K562 (cell line): ENCODE data around the gene SRSF1. TPM values are rescaled to one million over a fixed set of nuclear protein-coding genes. Genes with fewer than 3 reads are reported as not detected.

Experiments
- ATAC-seq: fragments of 200-7000 bp; cut with Tn5 transposase; 3 replicates; pipeline ENCODE4 v1.9.1; 2020; ENCODE audit warnings: moderate library complexity
- BruUV-seq: library from RNA; stranded (reverse); fragments of 400-500 nt; replicated peaks from 2 replicates; lab custom pipeline; 2021; lab: Mats Ljungman, UMichigan
- CTCF ChIA-PET: fragments of 300-600 bp; formaldehyde crosslinking; extraction: SDS; loops from one replicate; lab custom pipeline; 2021; ENCODE audit warnings: low intra/inter-chr PET ratio; lab: Yijun Ruan, JAX
- POLR2A ChIA-PET: fragments of 300-600, 350-650 bp; sonication (Branson Sonifier 250); formaldehyde crosslinking; extraction: SDS; loops from one replicate; lab custom pipeline; 2021; ENCODE audit warnings: antibody characterized with exemption, inconsistent platforms; lab: Yijun Ruan, JAX
- DNase-seq, 4 experiments: peaks; one replicate each; pipeline versions ENCODE4 v3.0.0 to v3.0.0-alpha.2; 2011 to 2018; ENCODE audit warnings: low spot score in 3 of 4, mixed read lengths in 3 of 4; ENCODE audit errors: extremely low read depth in 1 of 4
- FAIRE-seq: peaks from 2 replicates; lab custom pipeline; 2011; peaks lifted over from hg19 to GRCh38; lab: Jason Lieb, UNC
- H2AFZ ChIP-seq: 2 replicates; pipeline ENCODE4 v1.6.0; 2011; ENCODE audit warnings: low read depth, low read length, control low read depth, inconsistent platforms
- H3K27ac ChIP-seq: fragments of 200-600 bp; 3 replicates; pipeline ENCODE4 v1.8.0; 2011; ENCODE audit warnings: low read depth, mild to moderate bottlenecking, control low read depth, inconsistent platforms, low read length, moderate library complexity, mixed read lengths; ENCODE audit errors: extremely low read depth
- H3K27me3 ChIP-seq, 2 experiments: fragments of 300-600 bp in 1 of 2; 2 replicates in 1 of 2; 3 replicates in 1 of 2; pipeline versions ENCODE4 v1.6.0 to v1.8.0; 2011; ENCODE audit warnings: inconsistent platforms in 2 of 2, low read length in 2 of 2, mild to moderate bottlenecking in 1 of 2, mixed read lengths in 1 of 2, moderate library complexity in 1 of 2; ENCODE audit not compliant: control insufficient read depth in 2 of 2, insufficient read depth in 2 of 2
- H3K36me3 ChIP-seq: fragments of 300-600 bp; 3 replicates; pipeline ENCODE4 v1.8.0; 2011; ENCODE audit warnings: mild to moderate bottlenecking, low read length, inconsistent platforms; ENCODE audit not compliant: control insufficient read depth, insufficient read depth
- H3K4me1 ChIP-seq, 2 experiments: fragments of 200-600 bp in 1 of 2; replicated peaks in 1 of 2; 2 replicates in 1 of 2; 3 replicates in 1 of 2; pipeline versions ENCODE4 v1.5.1 to v1.8.0; 2011; ENCODE audit warnings: inconsistent platforms in 2 of 2, low read length in 2 of 2, mild to moderate bottlenecking in 1 of 2, mixed read lengths in 1 of 2, moderate library complexity in 1 of 2; ENCODE audit not compliant: control insufficient read depth in 2 of 2, insufficient read depth in 2 of 2
- H3K4me2 ChIP-seq: 2 replicates; pipeline ENCODE4 v1.6.1; 2011; ENCODE audit warnings: low read length, control low read depth, inconsistent platforms, mixed read lengths; ENCODE audit not compliant: insufficient read depth
- H3K4me3 ChIP-seq: fragments of 200-600 bp; sonication (generic), shearing (Covaris generic); 2 replicates; pipeline ENCODE4 v1.5.1; 2016; ENCODE audit warnings: control low read depth, inconsistent platforms
- H3K79me2 ChIP-seq: fragments of 200-600 bp; 3 replicates; pipeline ENCODE4 v1.8.0; 2011; ENCODE audit warnings: low read length, inconsistent platforms; ENCODE audit not compliant: control insufficient read depth, insufficient read depth
- H3K9ac ChIP-seq, 2 experiments: 2 replicates each; pipeline versions ENCODE4 v1.6.0 to v1.6.1; 2011; ENCODE audit warnings: low read depth in 2 of 2, low read length in 2 of 2, control low read depth in 1 of 2, inconsistent platforms in 1 of 2, mild to moderate bottlenecking in 1 of 2, mixed read lengths in 1 of 2; ENCODE audit not compliant: insufficient read depth in 1 of 2
- H3K9me1 ChIP-seq: one replicate; pipeline ENCODE4 v1.6.0; 2011; ENCODE audit warnings: inconsistent platforms, mild to moderate bottlenecking, low read length, moderate library complexity; ENCODE audit not compliant: control insufficient read depth, insufficient read depth
- H3K9me3 ChIP-seq: replicated peaks from 2 replicates; pipeline ENCODE4 v1.5.1; 2011; ENCODE audit warnings: low read depth, low read length, inconsistent platforms; ENCODE audit not compliant: control insufficient read depth, insufficient read depth
- H4K20me1 ChIP-seq: replicated peaks from 2 replicates; pipeline ENCODE4 v1.6.1; 2011; ENCODE audit warnings: low read length, inconsistent platforms, mixed read lengths; ENCODE audit not compliant: control insufficient read depth, insufficient read depth
- BHLHE40 ChIP-seq: IDR thresholded peaks from 2 replicates; pipeline ENCODE4 v1.6.1; 2011; ENCODE audit warnings: low read length, improper control_type of control experiment
- CBFB ChIP-seq: sonication (generic); formaldehyde crosslinking; IDR thresholded peaks from 2 replicates; pipeline ENCODE4 v1.4.0; 2020; ENCODE audit warnings: mild to moderate bottlenecking, missing genetic modification reagents
- CBX2 ChIP-seq: fragments of 200-600 bp; sonication (generic); IDR thresholded peaks from one replicate; pipeline ENCODE4 v1.6.1; 2012; ENCODE audit warnings: mild to moderate bottlenecking, low read length, inconsistent platforms; ENCODE audit not compliant: insufficient read depth, poor library complexity, severe bottlenecking
- CBX8 ChIP-seq: fragments of 200-600 bp; sonication (generic); IDR thresholded peaks from 2 replicates; pipeline ENCODE4 v1.6.1; 2012; ENCODE audit warnings: borderline replicate concordance, mixed run types, low read depth, mild to moderate bottlenecking, moderate library complexity, mixed read lengths, low read length, control low read depth, inconsistent platforms; ENCODE audit not compliant: poor library complexity, severe bottlenecking; ENCODE audit errors: extremely low read depth
- GTF2F1 ChIP-seq: IDR thresholded peaks from 2 replicates; pipeline ENCODE4 v1.6.1; 2011; ENCODE audit warnings: low read depth, low read length, improper control_type of control experiment
- HDAC6 ChIP-seq: IDR thresholded peaks from 2 replicates; pipeline ENCODE4 v1.6.1; 2012; ENCODE audit warnings: low read depth, mild to moderate bottlenecking, control low read depth, inconsistent platforms, low read length, moderate library complexity
- MED1 ChIP-seq: sonication (generic); formaldehyde crosslinking; IDR thresholded peaks from 2 replicates; pipeline ENCODE4 v1.8.1; 2023; ENCODE audit warnings: missing genetic modification reagents, borderline replicate concordance
- PHTF2 ChIP-seq: fragments of 250-450 bp; sonication (Bioruptor Pico); IDR thresholded peaks from 2 replicates; pipeline ENCODE4 v1.5.0; 2021; ENCODE audit warnings: mild to moderate bottlenecking
- POU5F1 ChIP-seq: fragments of 150-350 bp; IDR thresholded peaks from 2 replicates; pipeline ENCODE4 v1.6.1; 2014; ENCODE audit warnings: borderline replicate concordance, low read length, low read depth, mild to moderate bottlenecking; ENCODE audit not compliant: partially characterized antibody
- PTRF ChIP-seq: fragments of 450-650 bp; IDR thresholded peaks from 2 replicates; pipeline ENCODE4 v1.6.1; 2016; ENCODE audit warnings: mild to moderate bottlenecking, missing genetic modification characterization, missing compliant biosample characterization
- ZKSCAN3 ChIP-seq: fragments of 250-450 bp; sonication (Bioruptor Pico); IDR thresholded peaks from 2 replicates; pipeline ENCODE4 v1.4.0; 2020
- ZNF121 ChIP-seq: sonication (generic); formaldehyde crosslinking; conservative IDR thresholded peaks from 2 replicates; pipeline ENCODE4 v1.8.0; 2022; ENCODE audit warnings: missing genetic modification reagents
- ZNF253 ChIP-seq: fragments of 250-450 bp; sonication (Bioruptor Pico); conservative IDR thresholded peaks from 2 replicates; pipeline ENCODE4 v1.6.1; 2021; ENCODE audit warnings: mild to moderate bottlenecking
- ZNF407 ChIP-seq: fragments of 450-650 bp; IDR thresholded peaks from 2 replicates; pipeline ENCODE4 v1.6.1; 2016; ENCODE audit warnings: low read depth
- ZNF699 ChIP-seq: fragments of 250-450 bp; sonication (Bioruptor Pico); IDR thresholded peaks from 2 replicates; pipeline ENCODE4 v1.8.0; 2021; ENCODE audit warnings: mild to moderate bottlenecking, moderate library complexity; ENCODE audit not compliant: insufficient replicate concordance
- WGBS: fragments of 100-300 bp; shearing (Covaris generic); methylation state at CpG from one replicate; pipeline ENCODE4 v1.1.6; 2016; ENCODE audit warnings: low coverage, mixed read lengths; ENCODE audit not compliant: insufficient coverage; ENCODE audit errors: missing lambda C conversion rate; 5-methylcytosine and 5-hydroxymethylcytosine counted together
- in situ Hi-C: fragments of 300-500 bp; cut with MboI; formaldehyde crosslinking; loops from 4 replicates; pipeline ENCODE4 v1.15.0; 2018; ENCODE audit warnings: inconsistent platforms, mixed read lengths
- intact Hi-C: fragments of 100-400 bp; cut with micrococcal nuclease; formaldehyde crosslinking; loops from 2 replicates; pipeline ENCODE4 v1.14.2; 2022
- polyA plus RNA-seq, 8 experiments: library from polyadenylated mRNA; depleted of rRNA in 4 of 8; stranded (reverse) in 5 of 8; unstranded in 3 of 8; fragments of >200 nt; fragmentation: Nextera tagmentation in 2 of 8; fragmentation: Illumina TruSeq in 1 of 8; extraction: Ambion mirVana in 2 of 8; extraction: Trizol in 1 of 8; gene quantifications; 2 replicates each; pipeline versions ENCODE4 v1.2.1 to v1.2.3, GENCODE V29; 2011 to 2014; ENCODE audit warnings: inconsistent platforms in 1 of 8, missing spikeins in 1 of 8
- total RNA-seq, 7 experiments: library from RNA; depleted of rRNA in 6 of 7; stranded (reverse); fragments of >200 nt in 6 of 7; fragmentation: Illumina TruSeq in 2 of 7; extraction: Trizol in 2 of 7; gene quantifications; 2 replicates each; pipeline versions ENCODE4 v1.2.1 to v1.2.3, GENCODE V29; 2011 to 2021; ENCODE audit warnings: low replicate concordance in 1 of 7

SRSF1 gene
- total and polyA plus RNA-seq, 9 of the 15 experiments (the other 6 are each of a cell fraction or from before 2014, with no cell fraction given), result 77.8 to 559 (median 442) TPM

GRCh38 chr17:58010067-58010799 is 3.2 kb upstream of the SRSF1 start:
- ATAC-seq, result no peak
- H3K4me3 ChIP-seq, result no peak overlapping the region
- no peak overlapping the region for H3K4me2 ChIP-seq
- no peak overlapping the region for H3K9ac ChIP-seq
- POLR2A ChIA-PET, result no interaction called here
- no peaks in the 10 kb centered on the region; the same call in 1 of the 2 replicates for H3K9me3 ChIP-seq
- peaks cover 28% of the 10 kb centered on the region for H3K79me2 ChIP-seq
- no peak overlapping the region for H3K27ac ChIP-seq
- peaks cover 14% of the 10 kb centered on the region for H3K36me3 ChIP-seq
- H2AFZ ChIP-seq, result no peak overlapping the region
- peaks cover 9% of the 10 kb centered on the region for H4K20me1 ChIP-seq
- intact Hi-C loops, result no loop called here
- H3K27me3 ChIP-seq, result no peaks in the 10 kb centered on the region
- CTCF ChIA-PET, result no interaction called here
- no TSS peak for BruUV-seq
- FAIRE-seq, result no peak
- in situ Hi-C loops, result no loop called here
- no peak for DNase-seq
- H3K9me1 ChIP-seq, result no peaks in the 10 kb centered on the region
- WGBS, result 77% methylated on average over 7 of the region's 10 CpGs
- H3K4me1 ChIP-seq, result peaks cover 4 to 7% of the 10 kb centered on the region in 2 experiments; a peak in 3 of 5 replicates
- TF ChIP-seq CBFB (CRISPR knock-in tag), result no peak
- no peak for TF ChIP-seq POU5F1
- no peak for TF ChIP-seq ZKSCAN3 (CRISPR knock-in tag)
- no peak for TF ChIP-seq ZNF407
- TF ChIP-seq GTF2F1, result no peak
- TF ChIP-seq HDAC6, result no peak
- TF ChIP-seq CBX2, result no peak
- no peak for TF ChIP-seq PHTF2 (CRISPR knock-in tag)
- no peak for TF ChIP-seq PTRF
- no peak for TF ChIP-seq ZNF699 (CRISPR knock-in tag)
- no peak for TF ChIP-seq ZNF253 (CRISPR knock-in tag)
- TF ChIP-seq ZNF121, result no peak
- TF ChIP-seq BHLHE40, result no peak
- no peak for TF ChIP-seq MED1 (CRISPR knock-in tag)
- TF ChIP-seq CBX8, result no peak
